Central memory CD8-positive, alpha-beta T cell (primary cell): ENCODE measurements around the gene MEGF6.

Source experiments
- ATAC-seq: fragments of 150-1000 bp; cut with Tn5 transposase; replicated peaks from 2 replicates; pipeline ENCODE4 v1.10.0; 2022; ENCODE audit warnings: mild to moderate bottlenecking, moderate FRiP score, moderate number of reproducible peaks; ENCODE audit not compliant: poor library complexity, severe bottlenecking; ENCODE audit errors: extremely low read depth
- DNase-seq, 2 donors: peaks; one replicate each; pipeline ENCODE4 v3.0.0; 2021; ENCODE audit warnings: low spot score in 2 of 2
- H3K27ac Mint-ChIP-seq: one replicate; pipeline ENCODE4 v1.8.0; 2022; ENCODE audit warnings: low read depth, mild to moderate bottlenecking, moderate library complexity, mixed read lengths
- H3K27me3 Mint-ChIP-seq: one replicate; pipeline ENCODE4 v1.8.0; 2022; ENCODE audit warnings: mixed read lengths
- H3K36me3 Mint-ChIP-seq: one replicate; pipeline ENCODE4 v1.8.0; 2022; ENCODE audit warnings: mild to moderate bottlenecking, moderate library complexity, mixed read lengths; ENCODE audit not compliant: insufficient read depth
- H3K4me1 Mint-ChIP-seq: one replicate; pipeline ENCODE4 v1.8.0; 2022; ENCODE audit warnings: mixed read lengths
- H3K4me3 Mint-ChIP-seq: one replicate; pipeline ENCODE4 v1.8.0; 2022; ENCODE audit warnings: mild to moderate bottlenecking, moderate library complexity, mixed read lengths
- H3K9me3 Mint-ChIP-seq: one replicate; pipeline ENCODE4 v1.8.0; 2022; ENCODE audit warnings: mixed read lengths

MEGF6 gene

GRCh38 chr1:3491291-3492246 is 119.7 kb downstream of the MEGF6 start:
- H3K36me3 Mint-ChIP-seq = peaks cover 6% of the 10 kb centered on the region
- H3K9me3 Mint-ChIP-seq = no peaks in the 10 kb centered on the region
- peak; percentile 76 for ATAC-seq
- H3K27me3 Mint-ChIP-seq = no peaks in the 10 kb centered on the region
- H3K4me1 Mint-ChIP-seq = peaks cover 7% of the 10 kb centered on the region
- peak overlapping the region; percentile 51 for H3K4me3 Mint-ChIP-seq
- DNase-seq = peak; percentile 68 to 86
- no peak overlapping the region for H3K27ac Mint-ChIP-seq

DNA sequence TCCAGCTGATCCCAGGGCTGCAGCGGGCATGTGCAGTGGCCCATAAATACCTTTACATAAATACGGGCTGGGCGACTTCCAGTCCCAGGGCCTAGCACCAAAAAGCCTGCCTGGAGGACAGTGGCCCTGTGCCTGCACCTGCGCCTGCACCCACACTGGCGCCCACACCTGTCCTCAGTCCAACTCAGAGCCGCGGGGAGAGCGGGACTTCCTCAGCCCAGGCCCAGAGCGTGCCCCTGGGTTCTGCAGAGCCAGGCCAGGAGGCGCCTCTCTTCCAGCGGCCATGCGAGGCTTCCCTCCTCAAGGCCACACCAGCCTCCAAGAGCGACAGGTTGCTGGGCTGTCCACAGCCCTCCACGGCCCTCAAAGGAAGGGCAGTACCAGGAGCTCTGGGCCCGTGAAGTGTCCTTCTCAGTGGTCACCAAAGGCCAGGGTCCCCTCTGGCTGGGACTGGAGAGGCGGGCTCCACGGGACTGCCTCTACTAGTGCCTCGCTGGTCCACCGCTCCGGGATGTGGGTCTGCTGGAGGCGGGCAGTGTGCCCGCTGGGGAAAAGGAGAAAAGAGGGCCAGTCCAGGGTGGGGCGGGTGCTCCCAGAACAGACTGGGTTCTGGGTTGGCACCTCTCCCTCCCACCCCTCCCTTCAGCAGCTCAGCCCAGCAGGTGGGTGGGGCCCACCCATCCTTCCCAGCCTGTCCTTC is 121.1 kb downstream of the MEGF6 start:
- Mint-ChIP-seq H3K36me3 (peaks cover 6% of the 10 kb centered on the region), H3K4me1 (peaks cover 7% of the 10 kb centered on the region), H3K27ac (no peak overlapping the region), H3K4me3 (no peak overlapping the region), H3K27me3 (peaks cover under 1% of the 10 kb centered on the region), H3K9me3 (no peaks in the 10 kb centered on the region)
- DNase-seq = no peak
- ATAC-seq = no peak

DNA sequence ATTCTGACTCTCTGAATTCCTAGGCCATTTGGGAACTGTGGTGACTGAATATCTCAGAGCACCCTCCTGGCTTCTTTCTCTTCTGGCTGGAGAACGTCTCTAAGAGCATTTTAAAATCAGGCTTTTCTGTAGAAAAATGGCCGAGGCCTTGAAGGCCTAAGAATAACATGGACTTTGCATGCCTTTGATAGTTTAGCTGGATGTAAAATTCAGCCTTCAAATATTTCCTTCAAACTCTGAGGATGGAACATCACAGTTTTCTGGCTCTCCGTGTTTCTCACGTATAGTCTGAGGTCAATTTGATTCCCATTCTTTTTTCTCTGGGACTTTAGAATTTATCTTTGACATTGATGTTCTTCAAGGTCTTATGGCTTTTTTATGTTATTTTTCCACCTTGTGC is 122.9 kb downstream of the MEGF6 start:
- peaks cover 6% of the 10 kb centered on the region for H3K36me3 Mint-ChIP-seq
- DNase-seq (no peak), ATAC-seq (no peak)
- peaks cover 7% of the 10 kb centered on the region for H3K4me1 Mint-ChIP-seq
- no peak overlapping the region for H3K27ac Mint-ChIP-seq
- no peaks in the 10 kb centered on the region for H3K9me3 Mint-ChIP-seq
- H3K4me3 Mint-ChIP-seq = no peak overlapping the region
- H3K27me3 Mint-ChIP-seq = peaks cover 16% of the 10 kb centered on the region

DNA sequence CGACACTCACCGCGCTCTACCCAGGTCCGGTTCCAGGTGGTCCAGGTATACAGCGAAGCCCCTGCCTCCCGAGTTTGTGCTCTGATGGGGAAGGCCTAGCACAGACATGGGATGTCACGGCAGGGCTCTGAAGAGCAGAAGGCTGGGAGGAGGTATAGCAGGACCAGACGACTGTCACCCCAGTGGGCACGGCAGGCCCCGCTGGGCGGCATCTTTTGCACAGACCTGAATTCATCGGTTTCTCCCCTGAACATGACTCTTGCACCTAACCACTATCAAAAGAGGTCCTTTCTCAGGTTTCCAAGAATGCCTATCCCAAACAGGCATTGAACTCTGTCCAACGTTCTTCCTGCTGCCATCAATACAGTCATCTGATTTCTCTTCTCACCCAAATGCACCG is 126.3 kb downstream of the MEGF6 start:
- no peak overlapping the region for H3K27ac Mint-ChIP-seq
- peaks cover 2% of the 10 kb centered on the region for H3K36me3 Mint-ChIP-seq
- H3K4me3 Mint-ChIP-seq = no peak overlapping the region
- ATAC-seq = no peak
- no peak for DNase-seq
- peaks cover 16% of the 10 kb centered on the region for H3K27me3 Mint-ChIP-seq
- H3K9me3 Mint-ChIP-seq = no peaks in the 10 kb centered on the region
- no peaks in the 10 kb centered on the region for H3K4me1 Mint-ChIP-seq

DNA sequence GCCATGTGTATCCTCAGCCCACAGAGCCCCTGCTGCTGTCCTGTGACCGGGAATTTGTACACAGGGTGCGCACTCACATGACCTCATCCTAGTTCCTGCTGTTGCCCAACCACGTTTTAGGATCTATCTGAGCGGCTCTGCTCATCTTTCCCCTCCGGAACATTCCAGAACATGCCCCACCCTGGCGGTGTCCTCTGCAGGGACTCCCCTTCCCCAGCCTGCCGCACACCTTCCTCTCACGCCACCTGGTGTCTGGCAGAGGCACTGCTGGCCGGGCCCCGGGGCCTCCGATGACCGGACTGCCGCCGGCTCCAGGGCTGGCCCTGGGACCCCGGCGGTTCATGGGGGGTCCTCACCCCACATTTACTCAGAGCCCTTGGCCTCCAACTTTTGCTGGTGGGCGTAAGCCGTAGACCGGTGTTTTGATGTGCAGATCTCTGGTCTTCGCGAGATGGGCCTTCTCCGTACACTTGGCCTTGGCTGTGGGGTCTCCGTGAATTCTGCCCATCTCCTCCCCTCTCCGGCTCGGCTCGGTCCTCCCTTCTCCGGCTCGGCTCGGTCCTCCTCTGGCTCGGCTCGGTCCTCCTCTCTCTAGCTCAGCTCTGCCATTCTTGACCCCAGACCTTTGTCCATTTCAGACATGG is 127.4 kb downstream of the MEGF6 start:
- no peaks in the 10 kb centered on the region for H3K36me3 Mint-ChIP-seq
- peaks cover 16% of the 10 kb centered on the region for H3K27me3 Mint-ChIP-seq
- no peak overlapping the region for H3K27ac Mint-ChIP-seq
- no peaks in the 10 kb centered on the region for H3K9me3 Mint-ChIP-seq
- DNase-seq = peak in 1 of 2 donors; percentile 31
- H3K4me3 Mint-ChIP-seq = no peak overlapping the region
- H3K4me1 Mint-ChIP-seq = no peaks in the 10 kb centered on the region
- no peak for ATAC-seq

DNA sequence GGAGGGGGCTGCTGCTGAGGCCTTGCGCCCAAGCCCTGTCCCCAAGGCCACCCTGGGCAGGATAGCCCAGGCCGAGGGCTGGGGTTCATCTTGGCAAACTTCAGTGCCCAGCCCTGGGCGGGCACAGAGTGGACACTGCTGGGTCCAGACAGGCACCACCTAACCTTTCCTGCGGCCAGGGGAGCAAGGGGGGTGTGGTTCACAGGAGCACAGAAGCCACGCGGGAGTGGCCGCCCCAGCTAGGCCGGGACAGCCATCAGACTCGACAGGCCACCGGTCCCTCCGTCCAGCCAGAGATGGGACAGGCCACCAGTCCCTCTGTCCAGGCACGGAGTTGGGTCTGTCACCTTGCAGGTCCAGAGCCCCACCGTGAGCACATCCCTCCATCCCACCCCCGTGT is 127.9 kb downstream of the MEGF6 start:
- H3K4me1 Mint-ChIP-seq = no peaks in the 10 kb centered on the region
- H3K27ac Mint-ChIP-seq = no peak overlapping the region
- H3K27me3 Mint-ChIP-seq = peaks cover 16% of the 10 kb centered on the region
- H3K4me3 Mint-ChIP-seq = no peak overlapping the region
- H3K9me3 Mint-ChIP-seq = no peaks in the 10 kb centered on the region
- ATAC-seq = no peak
- no peaks in the 10 kb centered on the region for H3K36me3 Mint-ChIP-seq
- DNase-seq = no peak

GRCh38 chr1:3482378-3482849 is 128.9 kb downstream of the MEGF6 start:
- ATAC-seq (no peak), DNase-seq (no peak)
- Mint-ChIP-seq H3K4me1 (no peaks in the 10 kb centered on the region), H3K9me3 (no peaks in the 10 kb centered on the region), H3K27me3 (peaks cover 16% of the 10 kb centered on the region), H3K36me3 (no peaks in the 10 kb centered on the region), H3K27ac (no peak overlapping the region), H3K4me3 (no peak overlapping the region)

DNA sequence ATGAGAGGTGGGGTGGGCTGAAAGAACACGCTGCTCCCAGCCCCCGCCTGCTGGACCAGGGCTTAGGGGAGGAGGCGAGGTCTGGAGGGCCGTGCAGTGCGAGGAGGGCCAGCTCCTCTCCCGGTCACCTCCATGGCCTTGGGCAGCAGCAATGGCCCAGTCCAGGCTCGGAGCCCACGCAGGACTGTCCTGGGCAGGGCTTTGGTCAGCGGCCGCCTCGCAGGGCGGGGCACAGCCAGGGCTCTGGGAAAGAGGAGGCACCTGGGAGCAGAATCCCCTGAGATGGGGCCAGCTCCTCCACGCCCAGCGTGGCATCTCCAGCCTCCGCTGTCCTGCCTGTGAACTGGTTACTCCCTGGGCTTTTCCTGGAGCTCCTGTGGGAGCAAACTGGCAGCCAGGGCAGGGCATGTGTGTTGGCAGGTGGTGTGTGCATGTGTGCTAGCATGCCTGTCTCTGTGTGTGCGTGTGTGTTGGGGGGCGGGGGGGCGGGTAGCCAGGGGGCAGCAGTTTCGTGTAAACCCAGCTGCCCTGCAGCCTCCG is 129.4 kb downstream of the MEGF6 start:
- H3K9me3 Mint-ChIP-seq = no peaks in the 10 kb centered on the region
- peaks cover 16% of the 10 kb centered on the region for H3K27me3 Mint-ChIP-seq
- no peak overlapping the region for H3K4me3 Mint-ChIP-seq
- ATAC-seq (no peak), DNase-seq (no peak)
- no peaks in the 10 kb centered on the region for H3K4me1 Mint-ChIP-seq
- H3K27ac Mint-ChIP-seq = no peak overlapping the region
- H3K36me3 Mint-ChIP-seq = no peaks in the 10 kb centered on the region

GRCh38 chr1:3481046-3481445 is 130.3 kb downstream of the MEGF6 start:
- Mint-ChIP-seq H3K9me3 (no peaks in the 10 kb centered on the region), H3K27ac (no peak overlapping the region), H3K36me3 (no peaks in the 10 kb centered on the region), H3K4me3 (no peak overlapping the region), H3K4me1 (no peaks in the 10 kb centered on the region), H3K27me3 (peaks cover 16% of the 10 kb centered on the region)
- ATAC-seq (no peak), DNase-seq (no peak)

GRCh38 chr1:3480369-3480719 is 131.0 kb downstream of the MEGF6 start:
- ATAC-seq = no peak
- Mint-ChIP-seq H3K4me3 (no peak overlapping the region), H3K27me3 (peaks cover 16% of the 10 kb centered on the region), H3K4me1 (no peaks in the 10 kb centered on the region), H3K27ac (no peak overlapping the region), H3K36me3 (no peaks in the 10 kb centered on the region), H3K9me3 (no peaks in the 10 kb centered on the region)
- DNase-seq = no peak

DNA sequence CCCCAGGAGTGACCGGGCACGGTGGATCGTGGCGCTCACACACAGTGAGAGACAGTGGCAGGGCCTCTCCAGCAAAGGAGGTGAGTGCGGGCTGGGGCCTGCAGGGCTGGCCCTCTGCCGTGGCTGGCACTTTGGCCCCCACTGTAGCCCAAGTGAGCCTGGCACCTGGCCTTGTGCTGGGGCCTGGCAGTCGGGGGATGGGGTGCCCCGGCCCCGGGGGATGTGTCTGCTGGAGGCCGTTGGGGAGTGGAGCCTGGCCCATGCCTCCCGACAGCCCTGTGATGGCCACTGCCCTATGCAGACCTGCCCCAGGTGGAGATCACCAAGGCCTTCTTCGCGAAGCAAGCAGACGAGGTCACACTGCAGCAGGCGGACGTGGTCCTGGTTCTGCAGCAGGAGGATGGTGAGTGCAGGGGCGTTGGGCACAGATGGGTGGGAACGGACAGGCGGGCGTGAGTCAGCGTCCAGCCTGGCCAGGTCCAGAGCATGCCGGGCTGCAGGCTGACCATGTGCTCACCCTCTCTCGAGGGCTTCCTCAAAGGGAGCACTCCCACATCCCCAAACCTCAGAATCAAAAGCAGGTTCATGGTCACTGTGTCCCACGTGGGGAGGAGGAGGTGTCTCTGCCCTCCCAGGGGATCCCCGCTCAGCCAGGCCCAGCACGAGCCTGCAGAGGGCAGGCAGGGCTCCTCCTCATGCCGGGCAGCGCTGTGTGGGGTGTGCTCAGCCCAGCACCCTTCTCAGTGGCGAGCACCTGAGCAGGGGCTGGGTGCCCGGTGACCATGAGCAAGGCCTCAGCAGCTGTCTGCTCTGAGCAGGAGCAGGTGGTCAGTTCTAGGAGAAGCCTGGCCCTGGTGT is 131.6 kb downstream of the MEGF6 start:
- DNase-seq (no peak), ATAC-seq (no peak)
- no peaks in the 10 kb centered on the region for H3K9me3 Mint-ChIP-seq
- H3K36me3 Mint-ChIP-seq = no peaks in the 10 kb centered on the region
- peaks cover 11% of the 10 kb centered on the region for H3K27me3 Mint-ChIP-seq
- no peak overlapping the region for H3K4me3 Mint-ChIP-seq
- no peaks in the 10 kb centered on the region for H3K4me1 Mint-ChIP-seq
- no peak overlapping the region for H3K27ac Mint-ChIP-seq

DNA sequence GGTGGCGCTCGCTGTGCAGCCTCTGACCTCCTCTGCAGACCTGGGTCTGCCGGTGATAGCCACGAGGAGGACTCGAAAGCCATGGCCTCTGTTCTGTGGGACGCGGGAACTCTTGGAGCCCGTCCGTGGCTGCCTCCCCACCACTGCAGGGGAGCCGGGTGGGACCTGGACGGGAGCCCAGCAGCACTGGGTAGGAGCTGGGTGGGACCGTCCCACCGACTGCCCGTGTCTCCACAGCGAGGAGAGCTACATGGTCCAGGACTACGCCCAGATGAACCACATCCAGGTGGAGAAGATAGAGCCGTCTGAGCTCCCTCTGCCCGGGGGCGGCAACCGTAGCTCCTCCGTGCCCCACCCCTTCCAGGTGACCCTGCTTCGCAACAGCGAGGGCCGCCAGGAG is 133.1 kb downstream of the MEGF6 start:
- H3K4me3 Mint-ChIP-seq = no peak overlapping the region

More for the DNA sequence above, 133.1 kb downstream of the MEGF6 start:
- ATAC-seq (no peak), DNase-seq (no peak)
- H3K4me1 Mint-ChIP-seq = no peaks in the 10 kb centered on the region
- no peak overlapping the region for H3K27ac Mint-ChIP-seq
- no peaks in the 10 kb centered on the region for H3K9me3 Mint-ChIP-seq
- no peaks in the 10 kb centered on the region for H3K27me3 Mint-ChIP-seq
- no peaks in the 10 kb centered on the region for H3K36me3 Mint-ChIP-seq
